Stimulated activated effector memory CD8-positive, alpha-beta T cell treated with anti-CD3 and anti-CD28 coated beads, Interleukin-12 subunit alpha, Interleukin-12 subunit beta, amount 100 ng/mL, for 72 hours (primary cell): ENCODE data around the gene CNOT4.
"Not testable (repeated sequence)": the region's sequence is repeated elsewhere in the genome, so short reads cannot be mapped to it uniquely, and the experiment has no call there.

Experiments
- ATAC-seq: fragments of 150-1000 bp; cut with Tn5 transposase; 2 replicates; pipeline ENCODE4 v1.10.0; 2021
- DNase-seq, 2 donors: peaks; one replicate each; pipeline ENCODE4 v3.0.0; 2021 to 2022; ENCODE audit warnings: low spot score in 2 of 2
- H3K27ac Mint-ChIP-seq: one replicate; pipeline ENCODE4 v1.8.0; 2022; ENCODE audit warnings: mild to moderate bottlenecking, mixed read lengths
- H3K36me3 Mint-ChIP-seq: one replicate; pipeline ENCODE4 v1.8.0; 2022; ENCODE audit warnings: mild to moderate bottlenecking, mixed read lengths
- H3K4me1 Mint-ChIP-seq: one replicate; pipeline ENCODE4 v1.8.0; 2022; ENCODE audit warnings: mixed read lengths
- H3K4me3 Mint-ChIP-seq: one replicate; pipeline ENCODE4 v1.8.0; 2022; ENCODE audit warnings: mild to moderate bottlenecking, mixed read lengths
- H3K9me3 Mint-ChIP-seq: one replicate; pipeline ENCODE4 v1.8.0; 2022; ENCODE audit warnings: mixed read lengths

Gene CNOT4

DNA sequence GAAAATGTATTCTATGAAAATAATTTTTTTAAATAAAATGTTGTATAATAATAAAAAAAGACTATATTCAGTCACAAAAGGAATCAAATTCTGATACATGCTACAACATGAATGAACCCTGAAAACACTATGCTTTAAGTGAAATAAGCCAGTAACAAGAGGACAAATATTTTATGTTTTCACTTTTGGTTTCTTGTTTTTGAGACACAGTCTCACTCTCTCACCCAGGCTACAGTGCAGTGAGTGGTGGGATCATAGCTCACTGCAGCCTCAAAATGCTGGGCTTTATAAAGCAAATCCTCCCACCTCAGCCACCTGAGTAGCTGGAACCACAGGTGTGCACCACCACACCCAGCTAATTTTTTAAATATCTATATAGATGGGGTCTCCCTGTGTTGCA is 64.2 kb downstream of the CNOT4 start:
- Mint-ChIP-seq H3K36me3 (peaks cover 13% of the 10 kb centered on the region), H3K4me3 (no peak overlapping the region), H3K27ac (no peak overlapping the region), H3K9me3 (no peaks in the 10 kb centered on the region), H3K4me1 (peaks cover 27% of the 10 kb centered on the region)
- no peak for ATAC-seq
- no peak for DNase-seq

DNA sequence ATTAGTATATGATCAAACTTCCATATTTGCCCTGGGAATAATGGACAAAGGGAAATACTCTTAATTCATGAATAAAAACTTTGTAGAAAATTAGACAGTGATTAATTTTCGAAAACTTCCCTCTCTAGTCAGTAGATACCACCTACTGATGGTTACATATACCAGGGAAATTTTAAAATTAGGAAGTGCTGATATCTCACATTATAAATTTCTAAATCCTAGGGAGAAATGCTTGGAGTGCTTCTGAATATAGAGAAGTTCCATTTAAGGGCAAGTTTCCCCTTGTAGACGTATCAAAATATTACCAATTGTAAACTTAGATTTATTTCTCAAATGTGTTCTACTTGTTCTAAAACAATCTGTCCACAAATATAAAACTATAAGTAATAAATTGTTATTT is 64.6 kb downstream of the CNOT4 start:
- Mint-ChIP-seq H3K4me1 (peaks cover 23% of the 10 kb centered on the region), H3K36me3 (peaks cover 13% of the 10 kb centered on the region)
- H3K4me3 Mint-ChIP-seq, ATAC-seq, DNase-seq, H3K9me3 Mint-ChIP-seq, H3K27ac Mint-ChIP-seq: not testable (repeated sequence)

DNA sequence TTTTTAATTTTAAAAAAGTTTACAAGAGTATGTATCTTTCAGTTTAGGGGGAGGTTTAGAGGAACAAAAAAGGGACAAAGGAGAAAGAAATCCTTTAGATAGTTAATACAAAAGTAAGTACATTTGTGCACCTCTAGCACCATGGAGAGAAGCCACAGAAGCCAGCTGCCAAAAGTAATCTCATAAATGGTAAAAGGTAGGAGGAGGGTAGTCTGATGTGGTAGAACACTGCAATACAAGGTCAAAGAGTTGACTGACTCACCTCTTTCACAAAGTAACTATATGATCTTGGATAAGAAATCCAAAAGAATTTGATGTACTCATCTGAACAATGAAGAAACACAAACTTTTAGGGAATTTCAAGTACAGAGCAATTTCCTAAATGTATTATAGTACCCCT is 68.1 kb downstream of the CNOT4 start:
- no peaks in the 10 kb centered on the region for H3K4me1 Mint-ChIP-seq
- H3K9me3 Mint-ChIP-seq = no peaks in the 10 kb centered on the region
- H3K27ac Mint-ChIP-seq = no peak overlapping the region
- no peak overlapping the region for H3K4me3 Mint-ChIP-seq
- H3K36me3 Mint-ChIP-seq = peaks cover 25% of the 10 kb centered on the region
- ATAC-seq (peak; percentile 67), DNase-seq (no peak)

DNA sequence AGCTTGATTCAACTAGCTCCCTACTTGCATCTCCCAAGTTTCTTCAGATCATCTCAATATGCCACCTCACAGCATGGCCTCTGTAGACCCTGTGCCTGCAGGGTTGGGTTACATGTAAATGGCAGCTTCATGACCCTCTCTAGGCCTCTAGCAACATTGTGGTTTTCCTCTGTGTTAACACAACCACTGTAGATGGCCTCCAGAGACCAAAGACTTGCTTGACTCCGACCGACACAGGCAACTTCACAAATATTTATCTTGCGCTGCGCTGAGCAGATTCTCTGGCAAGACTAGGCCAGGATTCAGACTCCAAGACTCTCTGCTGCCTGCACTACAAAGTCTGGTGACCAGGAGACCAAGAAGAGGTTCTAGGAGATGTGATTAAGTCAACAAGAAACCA is 75.9 kb downstream of the CNOT4 start:
- DNase-seq = no peak
- peaks cover 15% of the 10 kb centered on the region for H3K4me1 Mint-ChIP-seq
- peaks cover 6% of the 10 kb centered on the region for H3K9me3 Mint-ChIP-seq
- peaks cover 39% of the 10 kb centered on the region for H3K36me3 Mint-ChIP-seq
- no peak for ATAC-seq
- H3K27ac Mint-ChIP-seq = no peak overlapping the region
- no peak overlapping the region for H3K4me3 Mint-ChIP-seq

DNA sequence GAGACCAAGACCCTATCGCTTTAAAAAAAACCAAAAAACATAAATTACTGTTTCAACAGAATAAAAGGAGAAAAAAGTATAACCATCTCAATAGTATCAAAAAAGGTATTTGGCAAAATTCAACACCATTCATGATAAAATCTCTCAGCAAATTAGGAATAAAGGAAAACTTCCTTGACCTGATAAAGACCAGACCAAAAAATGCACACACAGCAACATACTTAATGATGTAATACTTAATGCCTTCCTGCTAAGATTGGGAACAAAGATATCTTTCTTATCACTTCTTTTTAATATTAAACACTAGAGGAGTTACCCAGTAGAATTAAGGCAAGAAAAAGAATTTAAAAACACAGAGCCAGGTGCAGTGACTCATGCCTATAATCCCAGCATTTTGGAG is 79.3 kb downstream of the CNOT4 start:
- H3K27ac Mint-ChIP-seq = no peak overlapping the region
- peaks cover 6% of the 10 kb centered on the region for H3K9me3 Mint-ChIP-seq
- H3K4me1 Mint-ChIP-seq = peaks cover 41% of the 10 kb centered on the region
- H3K4me3 Mint-ChIP-seq = no peak overlapping the region
- ATAC-seq = no peak
- no peak for DNase-seq
- peaks cover 14% of the 10 kb centered on the region for H3K36me3 Mint-ChIP-seq

DNA sequence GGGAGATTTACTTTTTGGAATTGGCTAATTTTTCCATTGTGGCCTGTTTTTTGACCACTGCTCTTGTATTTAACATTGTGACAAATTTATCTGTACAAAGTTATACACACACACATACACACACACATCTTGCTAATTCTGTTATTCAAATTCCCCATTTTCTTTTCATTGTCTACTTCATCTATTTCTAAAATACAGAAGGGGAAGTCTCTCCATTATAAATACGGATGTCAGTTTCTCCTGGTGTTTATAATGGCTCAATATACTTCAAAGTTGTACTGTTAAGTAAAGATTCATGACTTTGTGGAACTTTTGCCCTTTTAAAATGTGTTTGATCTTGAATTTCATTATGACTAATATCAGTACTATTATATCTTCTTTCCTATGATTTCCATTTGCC is 81.0 kb downstream of the CNOT4 start:
- ATAC-seq (no peak), DNase-seq (no peak)
- Mint-ChIP-seq H3K4me1 (peaks cover 36% of the 10 kb centered on the region), H3K4me3 (no peak overlapping the region), H3K9me3 (no peaks in the 10 kb centered on the region), H3K36me3 (peaks cover 6% of the 10 kb centered on the region), H3K27ac (no peak overlapping the region)

DNA sequence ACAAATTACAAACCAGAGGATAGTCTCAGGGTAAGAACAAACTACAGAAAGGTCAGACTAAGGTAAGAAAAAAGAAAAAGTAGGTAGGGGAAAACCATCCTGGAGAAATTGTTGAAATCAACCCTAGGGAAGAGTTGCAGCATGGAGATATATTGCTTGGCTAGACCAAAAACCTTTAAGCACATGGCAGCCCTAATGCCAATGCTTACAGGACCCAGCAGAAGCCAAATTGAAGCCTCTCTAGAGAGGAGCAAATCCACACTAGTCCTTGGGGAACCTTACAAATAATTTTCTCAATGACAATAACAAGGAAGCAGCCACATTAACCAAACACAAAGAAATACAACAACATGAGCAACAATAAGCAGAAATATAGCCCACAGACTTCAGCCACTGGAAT is 81.9 kb downstream of the CNOT4 start:
- DNase-seq (no peak), ATAC-seq (no peak)
- Mint-ChIP-seq H3K36me3 (peaks cover 2% of the 10 kb centered on the region), H3K4me1 (peaks cover 36% of the 10 kb centered on the region), H3K27ac (no peak overlapping the region), H3K9me3 (no peaks in the 10 kb centered on the region), H3K4me3 (no peak overlapping the region)

DNA sequence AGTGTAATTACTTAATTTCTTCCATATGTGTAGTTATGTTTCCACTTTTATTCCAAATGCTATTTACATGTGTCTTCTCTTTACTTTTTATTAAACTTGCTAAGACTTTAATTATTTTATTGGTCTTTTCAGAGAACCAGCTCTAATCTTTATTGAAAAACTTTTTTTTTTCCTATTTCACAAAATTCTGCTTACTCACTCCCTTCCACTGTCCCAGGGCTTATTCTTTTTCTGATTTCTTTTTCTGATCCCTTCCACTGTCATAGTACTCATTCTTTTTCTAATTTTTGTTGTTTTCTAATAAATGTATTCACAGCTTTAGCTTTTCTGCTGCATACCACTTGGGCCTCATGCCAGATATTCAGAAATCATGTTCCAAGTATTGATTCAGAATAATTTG is 82.7 kb downstream of the CNOT4 start:
- no peak for ATAC-seq
- Mint-ChIP-seq H3K27ac (no peak overlapping the region), H3K4me1 (peaks cover 36% of the 10 kb centered on the region), H3K9me3 (no peaks in the 10 kb centered on the region), H3K4me3 (no peak overlapping the region), H3K36me3 (peaks cover 2% of the 10 kb centered on the region)
- DNase-seq = no peak

DNA sequence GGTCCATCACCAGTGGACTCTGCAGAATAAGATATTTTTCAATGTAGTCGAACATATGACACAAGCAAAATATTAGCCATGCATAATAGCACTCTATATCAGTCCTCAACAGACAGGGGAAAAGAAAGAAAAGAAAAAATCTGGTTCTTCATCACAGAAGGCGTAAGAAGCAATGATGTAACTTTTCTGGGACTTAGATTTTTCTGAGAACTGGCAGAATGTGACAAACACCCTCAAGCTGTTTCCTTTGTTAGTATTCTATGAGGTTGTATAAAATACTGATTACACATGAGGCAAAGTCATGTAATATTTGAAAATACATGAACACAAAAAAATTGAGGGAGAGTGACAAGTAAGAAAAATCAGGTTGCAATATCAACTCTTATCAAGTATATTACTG is 84.9 kb downstream of the CNOT4 start:
- H3K4me3 Mint-ChIP-seq = no peak overlapping the region
- H3K36me3 Mint-ChIP-seq = peaks cover 22% of the 10 kb centered on the region
- H3K4me1 Mint-ChIP-seq = peaks cover 43% of the 10 kb centered on the region
- ATAC-seq = no peak
- peak overlapping the region; percentile 48 for H3K27ac Mint-ChIP-seq
- H3K9me3 Mint-ChIP-seq = no peaks in the 10 kb centered on the region
- DNase-seq = no peak

DNA sequence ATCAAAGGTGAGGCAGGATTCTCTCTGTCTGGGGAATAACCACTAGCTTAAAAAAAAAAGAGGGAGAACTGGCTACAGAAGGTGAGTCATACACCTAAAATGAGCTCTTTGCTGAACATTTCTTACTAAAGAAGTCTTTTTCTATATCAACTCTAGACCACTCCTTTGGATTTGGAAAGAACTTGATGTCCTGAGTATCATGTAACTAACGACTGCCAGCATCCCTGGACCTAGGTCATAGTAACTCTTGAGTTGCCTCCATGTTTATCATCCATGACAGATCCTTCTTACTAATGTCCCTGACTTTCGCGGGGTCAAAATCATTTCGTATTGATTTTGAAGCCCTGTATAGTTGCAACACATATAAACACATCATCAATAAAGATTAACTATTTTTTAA is 89.1 kb downstream of the CNOT4 start:
- ATAC-seq (no peak), DNase-seq (no peak)
- Mint-ChIP-seq H3K4me3 (no peak overlapping the region), H3K36me3 (peaks cover 27% of the 10 kb centered on the region), H3K4me1 (peaks cover 10% of the 10 kb centered on the region), H3K27ac (no peak overlapping the region), H3K9me3 (no peaks in the 10 kb centered on the region)

DNA sequence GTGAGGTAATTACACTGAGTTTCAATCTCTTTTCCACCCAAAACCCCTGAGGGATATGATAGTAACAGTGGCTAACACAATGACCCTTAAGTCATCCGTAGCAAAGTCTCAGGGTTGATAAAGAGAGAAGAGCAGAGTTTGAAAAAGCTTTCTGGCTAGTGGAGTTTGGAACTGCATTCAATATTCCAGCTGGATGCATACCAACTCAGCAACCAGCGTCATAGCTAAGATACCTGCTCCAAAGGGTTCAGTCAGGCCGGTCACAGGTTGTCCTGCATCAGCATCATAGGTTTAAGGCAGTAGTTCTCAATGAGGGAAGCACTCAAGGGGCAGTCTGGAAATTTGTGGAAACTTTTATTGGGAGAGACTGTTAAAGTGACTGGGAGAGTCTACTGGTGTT is 93.5 kb downstream of the CNOT4 start:
- no peak overlapping the region for H3K4me3 Mint-ChIP-seq
- no peak overlapping the region for H3K27ac Mint-ChIP-seq
- peaks cover 4% of the 10 kb centered on the region for H3K4me1 Mint-ChIP-seq
- DNase-seq (no peak), ATAC-seq (no peak)
- H3K9me3 Mint-ChIP-seq = no peaks in the 10 kb centered on the region
- H3K36me3 Mint-ChIP-seq = peaks cover 45% of the 10 kb centered on the region

DNA sequence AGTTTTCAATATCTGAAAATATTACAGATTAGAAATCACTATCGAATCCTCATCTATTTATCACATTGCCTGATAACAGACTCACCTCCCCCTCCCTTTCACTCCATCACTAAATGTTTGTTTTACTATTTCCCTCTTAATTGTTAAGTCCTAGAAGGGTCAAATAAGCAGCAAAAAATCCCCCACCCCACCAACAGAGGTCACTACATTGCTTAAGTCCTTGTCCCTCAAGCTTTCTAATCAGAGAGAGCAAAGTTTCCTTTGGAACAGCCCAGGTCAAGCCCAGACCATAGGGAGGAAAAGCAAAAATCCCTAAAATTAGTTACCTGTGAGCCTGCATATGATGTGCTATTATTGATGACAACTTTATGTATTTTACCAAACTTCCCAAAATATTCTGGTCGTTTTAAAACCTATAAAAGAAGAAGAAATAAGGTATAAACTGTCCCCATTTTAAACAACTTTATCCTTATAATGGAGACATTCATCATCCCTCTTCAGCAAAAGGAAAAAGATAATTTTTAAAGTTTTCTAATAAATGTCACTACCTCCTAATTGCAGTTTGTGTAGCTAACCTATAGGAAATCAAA is 95.0 kb downstream of the CNOT4 start:
- Mint-ChIP-seq H3K9me3 (no peaks in the 10 kb centered on the region), H3K4me3 (no peak overlapping the region), H3K4me1 (peaks cover 5% of the 10 kb centered on the region), H3K27ac (no peak overlapping the region), H3K36me3 (peaks cover 37% of the 10 kb centered on the region)
- ATAC-seq (no peak), DNase-seq (peak in 1 of 2 donors; percentile 56)

DNA sequence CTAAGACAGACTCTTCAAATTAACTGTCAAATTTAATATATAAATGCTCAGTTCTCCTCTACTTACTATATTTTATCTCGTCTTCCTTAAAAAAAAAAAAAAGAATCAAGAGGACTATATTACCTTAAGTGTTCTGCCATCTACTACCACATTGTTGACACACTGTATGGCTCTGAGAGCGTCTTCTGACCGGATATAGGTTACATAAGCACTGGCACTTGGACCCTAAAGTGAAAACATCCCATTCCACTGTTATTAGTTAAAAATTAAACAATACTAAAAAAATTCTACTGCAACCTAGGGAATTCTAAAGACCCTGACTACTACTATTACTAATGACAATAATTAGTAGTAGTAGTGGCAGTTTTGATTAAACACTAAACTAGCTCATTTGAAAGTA is 95.7 kb downstream of the CNOT4 start:
- no peaks in the 10 kb centered on the region for H3K9me3 Mint-ChIP-seq
- ATAC-seq = no peak
- no peak overlapping the region for H3K27ac Mint-ChIP-seq
- H3K4me1 Mint-ChIP-seq = peaks cover 5% of the 10 kb centered on the region
- no peak for DNase-seq
- no peak overlapping the region for H3K4me3 Mint-ChIP-seq
- peaks cover 40% of the 10 kb centered on the region for H3K36me3 Mint-ChIP-seq

DNA sequence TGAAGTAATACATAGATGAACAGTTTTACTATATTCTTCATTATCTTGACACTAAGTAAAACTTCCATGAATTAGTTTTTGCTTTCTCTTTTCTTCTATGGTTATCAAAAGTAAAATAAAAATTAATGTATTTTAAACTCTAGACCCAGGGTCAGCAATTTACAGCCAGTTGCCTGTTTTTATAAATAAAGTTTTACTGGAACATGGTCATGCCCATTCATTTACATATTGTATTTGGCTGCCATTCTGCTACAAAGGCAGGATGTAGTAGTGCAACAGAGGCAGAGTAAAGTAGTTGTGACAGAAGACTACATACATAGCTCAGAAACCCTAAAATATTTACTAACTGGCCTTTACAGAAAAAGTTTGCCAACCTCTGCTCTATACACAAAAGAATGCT is 98.8 kb downstream of the CNOT4 start:
- Mint-ChIP-seq H3K27ac (no peak overlapping the region), H3K9me3 (no peaks in the 10 kb centered on the region)
- no peak for ATAC-seq

DNA sequence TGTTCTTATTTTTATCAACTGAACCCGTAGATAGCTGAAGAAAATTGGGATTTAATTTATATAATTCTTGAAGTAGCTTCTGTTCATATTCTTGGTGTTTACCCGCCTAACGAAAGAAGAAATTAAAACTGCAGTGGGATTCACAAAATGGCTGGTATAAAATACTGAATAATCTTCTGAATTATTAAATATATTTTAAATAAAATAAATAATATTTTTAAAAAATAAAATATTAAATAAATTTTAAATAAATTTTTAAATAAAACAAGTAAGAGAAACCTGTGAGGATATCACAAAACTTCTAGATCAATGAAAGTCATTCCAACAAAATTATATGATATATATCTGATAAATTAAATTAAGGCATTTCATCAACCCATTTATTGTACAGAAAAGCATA is 99.4 kb downstream of the CNOT4 start:
- ATAC-seq = no peak
- H3K4me1 Mint-ChIP-seq = peaks cover 5% of the 10 kb centered on the region
- no peaks in the 10 kb centered on the region for H3K9me3 Mint-ChIP-seq
- no peak for DNase-seq
- peaks cover 61% of the 10 kb centered on the region for H3K36me3 Mint-ChIP-seq
- no peak overlapping the region for H3K27ac Mint-ChIP-seq
- H3K4me3 Mint-ChIP-seq = no peak overlapping the region

More for the DNA sequence above, 98.8 kb downstream of the CNOT4 start:
- no peak for DNase-seq
- peaks cover 5% of the 10 kb centered on the region for H3K4me1 Mint-ChIP-seq
- H3K36me3 Mint-ChIP-seq = peaks cover 61% of the 10 kb centered on the region
- no peak overlapping the region for H3K4me3 Mint-ChIP-seq

DNA sequence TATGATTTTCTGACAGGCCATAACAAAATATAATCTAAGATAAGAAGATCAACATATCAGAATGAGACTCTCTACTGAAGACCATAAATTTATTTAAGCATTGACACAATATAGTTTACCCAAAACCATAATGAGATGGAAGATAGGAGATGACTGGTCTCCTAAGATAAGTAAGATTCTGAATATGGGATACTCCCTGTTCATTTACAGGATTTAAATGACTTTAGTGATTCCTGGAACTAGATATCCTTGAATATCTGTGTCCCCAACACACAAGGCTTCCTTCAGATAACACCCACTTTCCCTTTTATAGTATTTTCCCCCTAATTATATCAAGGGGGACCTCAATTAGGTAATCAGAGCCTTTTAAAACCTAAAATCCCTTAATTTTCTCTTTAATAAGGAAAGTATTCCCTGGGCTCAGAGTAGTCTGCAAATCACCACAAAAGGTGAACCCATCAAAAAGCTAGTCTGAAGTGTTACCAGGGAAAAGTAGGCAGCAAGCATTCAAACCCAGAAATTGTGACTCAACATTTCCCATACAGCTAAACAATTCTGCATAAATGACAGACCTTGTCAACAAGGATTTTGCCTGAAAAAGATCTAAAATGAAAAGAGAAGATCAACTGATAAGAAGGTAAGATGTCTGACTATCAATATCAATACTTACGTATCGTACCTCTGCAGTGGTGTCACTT is 99.9 kb downstream of the CNOT4 start:
- Mint-ChIP-seq H3K4me1 (peaks cover 5% of the 10 kb centered on the region), H3K9me3 (no peaks in the 10 kb centered on the region), H3K4me3 (no peak overlapping the region), H3K36me3 (peaks cover 60% of the 10 kb centered on the region), H3K27ac (no peak overlapping the region)
- ATAC-seq = no peak
- DNase-seq = no peak
